GM19395 (cell line): ENCODE data around the gene KRT20.

Source experiments
- ATAC-seq: cut with Tn5 transposase; IDR thresholded peaks from one replicate; pipeline ENCODE4 v1.9.1; 2021; ENCODE audit warnings: mild to moderate bottlenecking, moderate library complexity; ENCODE audit not compliant: unreplicated experiment

KRT20 gene

GRCh38 chr17:40854175-40854814 is 30.7 kb downstream of the KRT20 start:
- ATAC-seq = no peak

GRCh38 chr17:40852364-40852763 is 32.7 kb downstream of the KRT20 start:
- no peak for ATAC-seq

- ATAC-seq = no peak
Measured at GRCh38 chr17:40850293-40850972, 34.6 kb downstream of the KRT20 start.

- ATAC-seq = no peak
Measured at GRCh38 chr17:40849723-40850122, 35.3 kb downstream of the KRT20 start.

- no peak for ATAC-seq
Measured at GRCh38 chr17:40848583-40849235, 36.3 kb downstream of the KRT20 start.

- ATAC-seq = no peak
Measured at GRCh38 chr17:40846515-40847144, 38.4 kb downstream of the KRT20 start.

- ATAC-seq = no peak
Measured at GRCh38 chr17:40844671-40845107, 40.4 kb downstream of the KRT20 start.

GRCh38 chr17:40843242-40843641 is 41.8 kb downstream of the KRT20 start:
- no peak for ATAC-seq

GRCh38 chr17:40841246-40841645 is 43.8 kb downstream of the KRT20 start:
- no peak for ATAC-seq

- no peak for ATAC-seq
Measured at GRCh38 chr17:40839194-40839593, 45.8 kb downstream of the KRT20 start.

- no peak for ATAC-seq
Measured at GRCh38 chr17:40836020-40836419, 49.0 kb downstream of the KRT20 start.

- ATAC-seq = no peak
Measured at GRCh38 chr17:40833882-40834281, 51.2 kb downstream of the KRT20 start.

GRCh38 chr17:40832840-40833239 is 52.2 kb downstream of the KRT20 start:
- no peak for ATAC-seq

GRCh38 chr17:40830085-40830776 is 54.8 kb downstream of the KRT20 start:
- no peak for ATAC-seq

- no peak for ATAC-seq
Measured at GRCh38 chr17:40828454-40829044, 56.5 kb downstream of the KRT20 start.

- no peak for ATAC-seq
Measured at GRCh38 chr17:40827746-40828453, 57.1 kb downstream of the KRT20 start.
